Nephron (organoid): ENCODE results near the gene ATXN7L1.

Source experiments
- H3K27ac Mint-ChIP-seq, 3 experiments: 2 replicates each; pipeline ENCODE4 v1.8.0; 2020; ENCODE audit warnings: mixed read lengths in 3 of 3, mild to moderate bottlenecking in 2 of 3, moderate library complexity in 1 of 3
- H3K27me3 Mint-ChIP-seq: 2 replicates; pipeline ENCODE4 v1.8.0; 2021; ENCODE audit warnings: low read depth, mild to moderate bottlenecking, moderate library complexity, mixed read lengths
- H3K36me3 Mint-ChIP-seq: 2 replicates; pipeline ENCODE4 v1.8.0; 2020; ENCODE audit warnings: low read depth, mixed read lengths
- H3K4me1 Mint-ChIP-seq: 2 replicates; pipeline ENCODE4 v1.8.0; 2020; ENCODE audit warnings: mixed read lengths
- H3K4me3 Mint-ChIP-seq, 3 experiments: 2 replicates each; pipeline ENCODE4 v1.8.0; 2020; ENCODE audit warnings: mild to moderate bottlenecking in 3 of 3, mixed read lengths in 3 of 3, moderate library complexity in 2 of 3
- H3K9me3 Mint-ChIP-seq: 2 replicates; pipeline ENCODE4 v1.8.0; 2020; ENCODE audit warnings: mixed read lengths
- CTCF ChIP-seq, 3 experiments: fragments of 200-600 bp; sonication (generic); IDR thresholded peaks; one replicate each; pipeline ENCODE4 v1.5.0; 2021; ENCODE audit warnings: antibody characterized with exemption in 3 of 3; ENCODE audit not compliant: unreplicated experiment in 3 of 3

Gene ATXN7L1

GRCh38 chr7:105654095-105654686, 222.2 kb downstream of the ATXN7L1 start:
- H3K27ac Mint-ChIP-seq = no peak overlapping the region
- no peak for TF ChIP-seq CTCF (IDR thresholded peaks at IDR 0.05; ENCODE audit: unreplicated experiment in 3 of 3)
- H3K36me3 Mint-ChIP-seq = peaks cover 6% of the 10 kb centered on the region
- H3K4me3 Mint-ChIP-seq = no peak overlapping the region
- H3K4me1 Mint-ChIP-seq = peaks cover 27% of the 10 kb centered on the region
- H3K27me3 Mint-ChIP-seq = peaks cover 20% of the 10 kb centered on the region
- no peaks in the 10 kb centered on the region for H3K9me3 Mint-ChIP-seq

- Mint-ChIP-seq H3K36me3 (peaks cover 4% of the 10 kb centered on the region), H3K4me3 (no peak overlapping the region), H3K4me1 (peaks cover 34% of the 10 kb centered on the region), H3K27ac (no peak overlapping the region), H3K27me3 (peaks cover 26% of the 10 kb centered on the region), H3K9me3 (no peaks in the 10 kb centered on the region)
- TF ChIP-seq CTCF (IDR thresholded peaks at IDR 0.05; ENCODE audit: unreplicated experiment in 3 of 3) = no peak
These were observed 222.9 kb downstream of the ATXN7L1 start for GRCh38 chr7:105653441-105654005.

GRCh38 chr7:105652359-105652993, 223.9 kb downstream of the ATXN7L1 start:
- peaks cover 4% of the 10 kb centered on the region for H3K36me3 Mint-ChIP-seq
- no peak overlapping the region for H3K4me3 Mint-ChIP-seq
- TF ChIP-seq CTCF (IDR thresholded peaks at IDR 0.05; ENCODE audit: unreplicated experiment in 3 of 3) = peak; percentile 77 to 84 (median 78)
- no peak overlapping the region for H3K27ac Mint-ChIP-seq
- H3K27me3 Mint-ChIP-seq = peaks cover 29% of the 10 kb centered on the region
- no peaks in the 10 kb centered on the region for H3K9me3 Mint-ChIP-seq
- H3K4me1 Mint-ChIP-seq = peaks cover 42% of the 10 kb centered on the region

GRCh38 chr7:105651798-105652197, 224.6 kb downstream of the ATXN7L1 start:
- Mint-ChIP-seq H3K4me3 (no peak overlapping the region), H3K4me1 (peaks cover 42% of the 10 kb centered on the region), H3K27ac (no peak overlapping the region), H3K27me3 (peaks cover 29% of the 10 kb centered on the region), H3K9me3 (no peaks in the 10 kb centered on the region), H3K36me3 (peaks cover under 1% of the 10 kb centered on the region)
- no peak for TF ChIP-seq CTCF (IDR thresholded peaks at IDR 0.05; ENCODE audit: unreplicated experiment in 3 of 3)

GRCh38 chr7:105650382-105650970, 225.9 kb downstream of the ATXN7L1 start:
- no peak for TF ChIP-seq CTCF (IDR thresholded peaks at IDR 0.05; ENCODE audit: unreplicated experiment in 3 of 3)
- Mint-ChIP-seq H3K27ac (no peak overlapping the region), H3K4me3 (no peak overlapping the region), H3K9me3 (no peaks in the 10 kb centered on the region), H3K27me3 (peaks cover 29% of the 10 kb centered on the region), H3K36me3 (no peaks in the 10 kb centered on the region), H3K4me1 (peaks cover 34% of the 10 kb centered on the region)
